ENCODE data around the gene DAB2IP. TPM values are rescaled to one million over a fixed set of nuclear protein-coding genes. Genes with fewer than 3 reads are reported as not detected.
"Not testable (repeated sequence)": the region's sequence is repeated elsewhere in the genome, so short reads cannot be mapped to it uniquely, and the experiment has no call there.

Gene DAB2IP
- total RNA-seq, 2 experiments from 2014 or later = 0.18 to 0.33 TPM

DNA sequence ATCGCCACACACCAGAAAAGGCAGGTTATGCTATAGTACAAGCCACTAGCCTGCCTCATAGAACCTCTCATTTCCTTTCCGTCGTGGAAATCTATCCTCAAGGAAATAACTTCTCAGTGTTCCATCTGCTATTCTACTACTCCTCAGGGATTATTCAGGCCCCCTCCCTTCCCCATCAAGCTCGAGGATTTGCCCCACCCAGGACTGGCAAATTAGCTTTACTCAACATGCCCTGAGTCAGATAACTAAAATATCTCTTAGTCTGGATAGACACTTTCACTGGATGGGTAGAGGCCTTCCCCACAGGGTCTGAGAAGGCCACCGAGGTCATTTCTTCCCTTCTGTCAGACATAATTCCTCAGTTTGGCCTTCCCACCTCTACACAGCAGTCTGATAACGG lies 142.9 kb downstream of the DAB2IP start:
- not testable (repeated sequence) for H3K27me3 Mint-ChIP-seq, H3K36me3 Mint-ChIP-seq, H3K27ac Mint-ChIP-seq, DNase-seq, H3K9me3 Mint-ChIP-seq, H3K4me3 Mint-ChIP-seq, H3K4me1 Mint-ChIP-seq

DNA sequence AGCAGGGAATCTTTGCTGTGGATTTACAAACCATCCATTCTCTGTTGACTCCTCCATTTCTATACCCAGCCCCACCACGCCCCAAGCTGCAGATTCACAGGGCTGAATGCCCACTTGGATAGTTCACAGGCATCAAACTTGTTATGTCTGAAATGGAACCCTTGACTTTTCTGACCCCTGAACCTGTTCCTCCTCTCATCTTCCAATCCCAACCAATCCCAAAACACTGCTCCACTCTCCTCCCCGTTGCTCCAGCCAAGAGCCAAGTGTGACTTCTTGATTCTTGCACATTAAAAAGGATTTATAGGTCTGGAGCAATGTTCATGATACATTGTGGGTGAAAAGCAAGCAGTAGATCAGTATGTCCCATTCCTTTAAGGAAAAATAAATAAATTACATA lies 145.6 kb downstream of the DAB2IP start:
- Mint-ChIP-seq H3K4me1 (no peaks in the 10 kb centered on the region), H3K27me3 (no peaks in the 10 kb centered on the region), H3K4me3 (no peak overlapping the region), H3K36me3 (no peaks in the 10 kb centered on the region), H3K9me3 (no peaks in the 10 kb centered on the region), H3K27ac (no peak overlapping the region)
- no peak for DNase-seq

DNA sequence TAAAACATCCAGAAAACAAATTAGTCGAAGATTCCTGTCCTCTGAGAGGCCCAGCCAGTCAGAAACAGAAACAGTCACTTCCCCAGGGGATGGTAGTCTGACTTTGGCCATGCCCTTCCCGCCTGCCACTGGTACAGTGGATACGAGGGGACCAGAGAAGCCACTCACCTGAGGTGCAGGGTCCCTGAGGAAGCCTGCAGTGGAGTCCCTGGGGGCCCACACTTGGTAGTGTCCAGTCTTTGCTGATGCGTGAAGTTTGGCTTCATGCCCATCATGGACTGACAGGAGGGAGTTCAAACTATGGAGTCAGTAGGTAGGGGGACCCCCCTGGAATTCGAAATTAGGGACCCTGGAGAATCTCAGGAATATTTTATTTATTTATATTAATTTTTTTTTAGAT lies 147.5 kb downstream of the DAB2IP start:
- no peak for DNase-seq
- H3K4me3 Mint-ChIP-seq = no peak overlapping the region

GRCh38 chr9:121800376-121800775 lies 148.9 kb downstream of the DAB2IP start:
- no peaks in the 10 kb centered on the region for H3K27me3 Mint-ChIP-seq
- no peak overlapping the region for H3K27ac Mint-ChIP-seq
- no peaks in the 10 kb centered on the region for H3K4me1 Mint-ChIP-seq
- H3K4me3 Mint-ChIP-seq = no peak overlapping the region
- H3K9me3 Mint-ChIP-seq = peaks cover 8% of the 10 kb centered on the region
- no peak for DNase-seq
- no peaks in the 10 kb centered on the region for H3K36me3 Mint-ChIP-seq

More for the DNA sequence above, 147.5 kb downstream of the DAB2IP start:
- Mint-ChIP-seq H3K36me3 (no peaks in the 10 kb centered on the region), H3K9me3 (peaks cover under 1% of the 10 kb centered on the region), H3K27me3 (no peaks in the 10 kb centered on the region), H3K27ac (no peak overlapping the region), H3K4me1 (no peaks in the 10 kb centered on the region)

GRCh38 chr9:121801579-121801978 lies 150.1 kb downstream of the DAB2IP start:
- Mint-ChIP-seq H3K4me1 (no peaks in the 10 kb centered on the region), H3K4me3 (no peak overlapping the region), H3K36me3 (no peaks in the 10 kb centered on the region), H3K27me3 (no peaks in the 10 kb centered on the region), H3K9me3 (peaks cover 8% of the 10 kb centered on the region), H3K27ac (no peak overlapping the region)
- DNase-seq = no peak

DNA sequence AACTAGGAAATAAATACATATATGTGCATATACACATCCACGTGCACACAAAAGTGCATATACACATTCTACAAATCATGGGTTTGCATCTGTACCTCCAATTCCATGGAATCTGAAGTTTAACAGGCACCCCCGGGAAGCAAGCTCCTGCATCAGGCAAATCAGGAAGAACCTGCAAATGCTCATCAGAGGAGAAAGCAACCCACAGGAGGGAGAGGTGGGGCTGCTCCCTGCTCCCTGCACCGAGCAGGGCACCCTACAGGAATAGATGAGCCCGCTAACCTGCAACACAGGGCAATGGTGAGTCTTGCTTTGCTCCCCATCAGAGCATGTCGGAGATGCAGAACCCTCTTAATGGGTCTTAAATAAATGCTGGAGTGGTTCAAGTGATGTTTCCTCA lies 151.3 kb downstream of the DAB2IP start:
- Mint-ChIP-seq H3K9me3 (peaks cover 8% of the 10 kb centered on the region), H3K4me3 (no peak overlapping the region), H3K27ac (no peak overlapping the region), H3K4me1 (no peaks in the 10 kb centered on the region), H3K27me3 (no peaks in the 10 kb centered on the region), H3K36me3 (no peaks in the 10 kb centered on the region)
- DNase-seq = no peak

- peaks cover 8% of the 10 kb centered on the region for H3K9me3 Mint-ChIP-seq
- DNase-seq = no peak
- no peak overlapping the region for H3K4me3 Mint-ChIP-seq
- H3K36me3 Mint-ChIP-seq = no peaks in the 10 kb centered on the region
- H3K4me1 Mint-ChIP-seq = no peaks in the 10 kb centered on the region
- H3K27ac Mint-ChIP-seq = no peak overlapping the region
- no peaks in the 10 kb centered on the region for H3K27me3 Mint-ChIP-seq
Observed at GRCh38 chr9:121807069-121807822, 155.8 kb downstream of the DAB2IP start.

DNA sequence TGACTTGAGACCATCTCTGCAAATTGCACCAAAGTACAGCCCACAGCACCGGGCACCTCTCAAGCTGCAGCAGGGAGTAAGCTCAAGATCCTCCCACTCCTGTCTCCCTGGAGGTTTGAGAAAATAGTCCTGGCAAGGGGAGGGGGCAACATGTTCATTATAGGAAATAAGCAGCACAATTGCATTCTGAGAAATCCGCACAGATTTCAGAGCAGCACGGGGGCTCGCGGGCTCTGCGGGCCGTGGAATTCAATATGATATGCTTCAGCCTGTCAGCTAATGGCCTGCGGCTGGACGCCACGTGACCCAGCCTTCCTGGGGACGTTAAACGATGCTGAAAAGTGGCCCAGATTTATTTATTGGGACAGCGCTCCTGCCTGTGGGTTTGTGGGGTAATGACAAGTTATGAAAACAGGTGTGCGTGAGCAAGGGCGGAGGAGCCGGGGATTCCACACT lies 156.4 kb downstream of the DAB2IP start:
- no peaks in the 10 kb centered on the region for H3K4me1 Mint-ChIP-seq
- H3K9me3 Mint-ChIP-seq = peaks cover 8% of the 10 kb centered on the region
- no peak overlapping the region for H3K27ac Mint-ChIP-seq
- H3K36me3 Mint-ChIP-seq = no peaks in the 10 kb centered on the region
- no peak overlapping the region for H3K4me3 Mint-ChIP-seq
- no peaks in the 10 kb centered on the region for H3K27me3 Mint-ChIP-seq
- DNase-seq = no peak

- H3K36me3 Mint-ChIP-seq = no peaks in the 10 kb centered on the region
- H3K27ac Mint-ChIP-seq = no peak overlapping the region
- no peaks in the 10 kb centered on the region for H3K27me3 Mint-ChIP-seq
- H3K4me1 Mint-ChIP-seq = no peaks in the 10 kb centered on the region
- no peak overlapping the region for H3K4me3 Mint-ChIP-seq
- peaks cover 8% of the 10 kb centered on the region for H3K9me3 Mint-ChIP-seq
- no peak for DNase-seq
Observed at GRCh38 chr9:121808781-121809180, 157.3 kb downstream of the DAB2IP start.

DNA sequence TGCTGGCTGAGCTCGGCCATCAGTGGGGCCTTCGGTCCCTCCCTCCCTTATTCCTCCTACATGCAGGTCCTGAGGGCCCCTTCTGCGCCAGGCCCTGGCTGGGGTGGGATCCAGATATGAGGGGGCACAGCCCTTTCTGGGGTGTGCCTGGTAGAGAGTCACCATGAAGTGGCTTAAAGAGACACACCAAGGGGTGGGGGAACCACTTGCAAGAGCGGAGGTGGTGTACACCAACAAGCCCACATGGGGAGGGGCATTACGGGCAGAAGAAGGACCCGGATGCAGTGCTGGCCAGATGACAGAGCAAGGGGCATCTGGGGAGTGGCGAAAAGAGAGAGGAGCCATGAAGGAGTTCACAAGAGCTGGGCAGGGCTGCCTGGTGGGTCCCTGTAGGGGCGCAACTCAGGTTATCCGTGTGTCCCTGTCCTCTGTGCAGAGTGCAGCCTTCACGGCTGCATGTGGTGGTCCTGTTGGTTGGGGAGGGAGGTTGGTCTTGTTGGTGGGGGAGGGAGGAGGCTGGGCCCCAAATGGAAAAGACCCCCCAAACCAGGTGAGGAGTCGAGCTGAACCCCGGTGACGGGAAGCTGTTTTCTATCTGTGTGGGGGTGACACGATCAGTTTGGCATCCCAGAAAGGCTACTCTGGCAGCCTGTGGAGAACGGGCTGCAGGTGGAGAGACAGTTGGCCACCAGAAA lies 158.1 kb downstream of the DAB2IP start:
- Mint-ChIP-seq H3K27ac (no peak overlapping the region), H3K27me3 (no peaks in the 10 kb centered on the region), H3K36me3 (no peaks in the 10 kb centered on the region), H3K4me3 (no peak overlapping the region), H3K4me1 (no peaks in the 10 kb centered on the region), H3K9me3 (peaks cover 5% of the 10 kb centered on the region)
- DNase-seq = no peak

GRCh38 chr9:121810489-121810888 lies 159.1 kb downstream of the DAB2IP start:
- no peak overlapping the region for H3K4me3 Mint-ChIP-seq
- H3K36me3 Mint-ChIP-seq = no peaks in the 10 kb centered on the region

GRCh38 chr9:121811140-121811539 lies 159.7 kb downstream of the DAB2IP start:
- no peak overlapping the region for H3K27ac Mint-ChIP-seq
- H3K27me3 Mint-ChIP-seq = no peaks in the 10 kb centered on the region
- H3K4me1 Mint-ChIP-seq = no peaks in the 10 kb centered on the region
- no peak for DNase-seq
- H3K4me3 Mint-ChIP-seq = no peak overlapping the region
- no peaks in the 10 kb centered on the region for H3K9me3 Mint-ChIP-seq
- no peaks in the 10 kb centered on the region for H3K36me3 Mint-ChIP-seq

More at GRCh38 chr9:121810489-121810888, 159.1 kb downstream of the DAB2IP start:
- Mint-ChIP-seq H3K4me1 (no peaks in the 10 kb centered on the region), H3K27ac (no peak overlapping the region), H3K9me3 (no peaks in the 10 kb centered on the region), H3K27me3 (no peaks in the 10 kb centered on the region)
- DNase-seq = no peak

GRCh38 chr9:121811751-121812150 lies 160.3 kb downstream of the DAB2IP start:
- Mint-ChIP-seq H3K4me1 (no peaks in the 10 kb centered on the region), H3K27ac (no peak overlapping the region), H3K27me3 (no peaks in the 10 kb centered on the region), H3K4me3 (no peak overlapping the region), H3K9me3 (no peaks in the 10 kb centered on the region), H3K36me3 (no peaks in the 10 kb centered on the region)
- DNase-seq = no peak

DNA sequence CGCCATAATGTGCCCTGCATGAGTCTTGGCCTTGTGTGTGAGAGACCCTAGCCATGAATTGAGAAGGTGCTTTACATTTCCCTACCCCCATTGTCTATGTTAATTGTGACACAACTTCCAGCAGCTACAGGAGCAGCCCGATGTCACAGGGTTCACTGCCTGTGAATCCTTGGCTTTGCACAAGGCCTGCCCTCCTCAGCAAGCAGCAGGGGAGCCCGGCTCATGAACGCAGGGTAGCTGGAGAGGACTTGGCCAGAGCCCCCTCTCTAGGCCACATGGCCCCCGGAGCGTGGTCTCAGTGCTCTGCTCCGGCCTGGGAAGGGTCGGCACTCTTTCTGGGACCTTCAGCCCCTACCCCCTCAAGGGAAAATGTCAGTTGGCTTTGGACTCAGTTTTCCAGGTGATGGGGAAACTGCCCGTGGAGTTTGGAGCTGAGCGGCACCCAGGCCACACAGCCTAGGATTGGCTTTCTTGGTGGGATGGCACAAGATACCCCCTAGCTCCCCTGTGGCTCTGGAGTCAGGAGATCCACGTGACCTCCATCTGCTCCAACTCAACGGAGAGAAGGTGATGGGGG lies 160.8 kb downstream of the DAB2IP start:
- Mint-ChIP-seq H3K27ac (no peak overlapping the region), H3K4me3 (no peak overlapping the region), H3K36me3 (no peaks in the 10 kb centered on the region), H3K9me3 (no peaks in the 10 kb centered on the region), H3K4me1 (no peaks in the 10 kb centered on the region), H3K27me3 (no peaks in the 10 kb centered on the region)
- DNase-seq = no peak

GRCh38 chr9:121813519-121814210 lies 162.2 kb downstream of the DAB2IP start:
- Mint-ChIP-seq H3K9me3 (no peaks in the 10 kb centered on the region), H3K27me3 (no peaks in the 10 kb centered on the region), H3K4me1 (no peaks in the 10 kb centered on the region), H3K36me3 (no peaks in the 10 kb centered on the region), H3K27ac (no peak overlapping the region), H3K4me3 (no peak overlapping the region)
- no peak for DNase-seq

Measured in activated naive CD8-positive, alpha-beta T cell treated with anti-CD3 and anti-CD28 coated beads for 36 hours (primary cell).